Measurements from ENCODE around the gene OSCAR. TPM values are rescaled to one million over a fixed set of nuclear protein-coding genes. Genes with fewer than 3 reads are reported as not detected.
A peak's percentile ranks its signal among the peaks of the same experiment; 100 is the strongest.
"Not testable (repeated sequence)": the region's sequence is repeated elsewhere in the genome, so short reads cannot be mapped to it uniquely, and the experiment has no call there.

The OSCAR gene
- total RNA-seq, 1 donor from 2014 or later: not detected

DNA sequence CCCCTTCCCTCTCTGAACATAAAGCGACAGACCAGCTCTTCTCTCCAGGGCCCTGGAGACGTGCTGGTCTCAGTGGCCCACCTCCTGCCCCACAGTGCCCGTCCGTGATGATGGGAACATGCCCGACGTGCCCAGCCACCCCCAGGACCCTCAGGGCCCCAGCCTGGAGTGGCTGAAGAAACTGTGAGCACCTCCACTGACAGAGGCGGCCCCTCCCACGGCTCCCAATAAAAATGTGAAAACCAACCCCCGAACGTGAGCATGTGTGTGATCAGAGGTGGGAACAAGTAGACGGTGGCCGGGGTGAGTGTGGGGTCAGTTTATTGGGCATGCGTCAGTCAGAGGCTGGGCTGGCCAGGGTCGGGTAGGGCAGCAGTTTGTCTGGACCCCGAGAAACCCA lies 6.1 kb upstream of the OSCAR start:
- TF ChIP-seq, protein P1, sequence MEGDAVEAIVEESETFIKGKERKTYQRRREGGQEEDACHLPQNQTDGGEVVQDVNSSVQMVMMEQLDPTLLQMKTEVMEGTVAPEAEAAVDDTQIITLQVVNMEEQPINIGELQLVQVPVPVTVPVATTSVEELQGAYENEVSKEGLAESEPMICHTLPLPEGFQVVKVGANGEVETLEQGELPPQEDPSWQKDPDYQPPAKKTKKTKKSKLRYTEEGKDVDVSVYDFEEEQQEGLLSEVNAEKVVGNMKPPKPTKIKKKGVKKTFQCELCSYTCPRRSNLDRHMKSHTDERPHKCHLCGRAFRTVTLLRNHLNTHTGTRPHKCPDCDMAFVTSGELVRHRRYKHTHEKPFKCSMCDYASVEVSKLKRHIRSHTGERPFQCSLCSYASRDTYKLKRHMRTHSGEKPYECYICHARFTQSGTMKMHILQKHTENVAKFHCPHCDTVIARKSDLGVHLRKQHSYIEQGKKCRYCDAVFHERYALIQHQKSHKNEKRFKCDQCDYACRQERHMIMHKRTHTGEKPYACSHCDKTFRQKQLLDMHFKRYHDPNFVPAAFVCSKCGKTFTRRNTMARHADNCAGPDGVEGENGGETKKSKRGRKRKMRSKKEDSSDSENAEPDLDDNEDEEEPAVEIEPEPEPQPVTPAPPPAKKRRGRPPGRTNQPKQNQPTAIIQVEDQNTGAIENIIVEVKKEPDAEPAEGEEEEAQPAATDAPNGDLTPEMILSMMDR (IDR thresholded peaks at IDR 0.05; ENCODE audit: unreplicated experiment): no peak
- no peaks in the 10 kb centered on the region for H3K27me3 Mint-ChIP-seq (ENCODE audit: low read depth)
- DNase-seq (ENCODE audit: low spot score in 2 of 2, unreplicated experiment in 2 of 2): no peak
- H3K9me3 Mint-ChIP-seq: no peaks in the 10 kb centered on the region
- H3K36me3 Mint-ChIP-seq: peaks cover 19% of the 10 kb centered on the region
- peaks cover 9% of the 10 kb centered on the region for H3K4me1 Mint-ChIP-seq
- no peak overlapping the region for H3K4me3 Mint-ChIP-seq
- H3K27ac Mint-ChIP-seq: no peak overlapping the region

DNA sequence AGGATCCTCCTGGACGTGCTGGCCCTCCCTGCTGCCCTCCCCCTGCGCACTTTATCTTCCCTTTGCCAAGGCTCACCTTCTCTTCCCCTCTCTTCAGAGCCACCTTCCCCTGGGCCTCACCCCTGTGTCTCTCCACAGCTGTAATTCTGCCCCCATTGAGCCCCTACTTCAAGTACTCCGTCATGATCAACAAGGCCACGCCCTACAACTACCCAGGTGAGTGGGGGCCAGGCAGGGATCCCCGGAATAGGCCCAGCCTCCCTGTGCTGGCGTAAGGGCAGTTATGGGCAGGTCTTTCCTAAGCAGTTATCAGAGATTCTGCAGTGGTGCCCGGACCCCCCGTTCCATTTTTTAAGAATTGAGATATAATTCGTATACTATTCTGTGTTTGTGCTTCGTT lies 5.2 kb upstream of the OSCAR start:
- TF ChIP-seq, protein P1 (IDR thresholded peaks at IDR 0.05; ENCODE audit: unreplicated experiment): no peak
- no peaks in the 10 kb centered on the region for H3K27me3 Mint-ChIP-seq (ENCODE audit: low read depth)
- H3K36me3 Mint-ChIP-seq: peaks cover 17% of the 10 kb centered on the region
- H3K4me1 Mint-ChIP-seq: peaks cover 9% of the 10 kb centered on the region
- H3K27ac Mint-ChIP-seq: no peak overlapping the region
- DNase-seq (ENCODE audit: low spot score in 2 of 2, unreplicated experiment in 2 of 2): no peak
- no peaks in the 10 kb centered on the region for H3K9me3 Mint-ChIP-seq
- no peak overlapping the region for H3K4me3 Mint-ChIP-seq

DNA sequence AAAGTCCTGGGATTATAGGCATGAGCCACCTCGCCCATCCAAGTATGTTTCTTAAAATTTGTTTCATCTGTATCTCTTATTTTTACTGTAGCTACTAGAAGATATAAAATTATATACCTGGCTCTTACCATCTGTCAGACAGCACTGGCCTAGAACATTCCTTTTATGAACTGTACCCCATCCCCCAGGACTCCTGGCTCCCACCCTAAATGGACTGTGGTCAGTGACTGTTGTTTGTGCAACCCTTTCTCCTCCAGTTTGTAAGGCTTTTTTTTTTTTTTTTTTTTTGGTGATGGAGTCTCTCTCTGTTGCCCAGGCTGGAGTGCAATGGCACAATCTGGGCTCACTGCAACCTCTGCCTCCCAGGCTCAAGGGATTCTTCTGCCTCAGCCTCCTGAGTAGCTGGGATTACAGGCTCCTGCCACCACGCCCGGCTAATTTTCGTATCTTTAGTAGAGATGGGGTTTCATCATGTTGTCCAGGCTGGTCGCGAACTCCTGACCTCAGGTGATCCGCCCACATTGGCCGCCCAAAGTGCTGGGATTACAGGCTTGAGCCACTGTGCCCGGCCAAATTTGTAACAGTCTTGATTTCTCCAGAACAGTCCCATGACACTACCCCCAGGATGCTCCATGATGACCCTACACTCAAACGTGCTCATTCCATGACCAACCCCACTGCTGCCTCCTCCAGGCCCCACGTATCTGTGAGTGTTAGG lies 4.6 kb upstream of the OSCAR start:
- peaks cover 15% of the 10 kb centered on the region for H3K36me3 Mint-ChIP-seq
- peaks cover 9% of the 10 kb centered on the region for H3K4me1 Mint-ChIP-seq
- DNase-seq (ENCODE audit: low spot score in 2 of 2, unreplicated experiment in 2 of 2): no peak
- H3K27me3 Mint-ChIP-seq (ENCODE audit: low read depth): no peaks in the 10 kb centered on the region
- TF ChIP-seq, protein P1 (IDR thresholded peaks at IDR 0.05; ENCODE audit: unreplicated experiment): no peak
- H3K4me3 Mint-ChIP-seq: peak overlapping the region; percentile 99
- H3K27ac Mint-ChIP-seq: no peak overlapping the region
- H3K9me3 Mint-ChIP-seq: no peaks in the 10 kb centered on the region

DNA sequence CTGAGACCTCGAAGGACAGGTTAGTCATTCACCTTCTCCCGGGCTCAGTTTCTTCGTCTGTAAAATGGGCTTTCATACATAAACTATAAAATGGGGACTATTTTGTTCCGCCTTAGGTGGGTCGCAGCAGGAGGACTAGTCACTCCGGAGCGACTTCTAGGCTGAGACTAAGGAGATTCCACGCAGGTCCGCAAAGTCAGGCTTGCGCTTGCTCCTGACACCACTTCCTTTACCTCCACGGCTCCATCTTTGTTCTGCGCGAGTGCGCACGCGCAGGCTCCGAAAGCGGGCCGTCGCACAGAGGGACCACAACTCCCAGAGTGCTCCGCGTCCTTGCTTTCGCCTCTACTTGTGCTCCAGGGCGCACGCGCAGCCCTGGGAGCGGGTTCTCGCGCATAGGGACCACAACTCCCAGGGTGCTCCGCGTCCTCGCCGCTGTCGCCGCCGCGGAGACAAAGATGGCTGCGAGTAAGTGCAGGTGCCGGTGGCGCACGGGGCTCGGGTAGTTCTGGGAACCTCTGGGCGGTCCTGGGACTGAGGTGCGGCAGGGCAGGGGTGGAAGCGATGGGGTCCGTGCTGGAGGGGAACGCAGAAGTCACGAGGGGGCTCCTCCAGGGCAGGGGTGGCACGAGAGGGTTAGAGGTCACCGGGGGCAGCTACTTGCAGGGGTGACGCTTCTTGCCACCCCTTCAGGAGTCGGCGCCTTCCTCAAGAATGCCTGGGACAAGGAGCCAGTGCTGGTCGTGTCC lies 2.0 kb upstream of the OSCAR start, which contains the start of gene NDUFA3:
Gene NDUFA3 (plus strand): TSS at position 435 of the 749 bp plus-strand sequence. CDS start 24 bp downstream, at position 459.
- DNase-seq (ENCODE audit: low spot score in 2 of 2, unreplicated experiment in 2 of 2): peak; percentile 96 to 97
- H3K27me3 Mint-ChIP-seq (ENCODE audit: low read depth): peaks cover 6% of the 10 kb centered on the region
- peak within 1 kb of the TSS; percentile 99 for H3K4me3 Mint-ChIP-seq
- TF ChIP-seq, protein P1 (IDR thresholded peaks at IDR 0.05; ENCODE audit: unreplicated experiment): no peak
- no peaks in the 10 kb centered on the region for H3K9me3 Mint-ChIP-seq
- peak within 1 kb of the TSS; percentile 90 for H3K27ac Mint-ChIP-seq
- H3K36me3 Mint-ChIP-seq: peaks cover 15% of the 10 kb centered on the region
- peaks cover 9% of the 10 kb centered on the region for H3K4me1 Mint-ChIP-seq

DNA sequence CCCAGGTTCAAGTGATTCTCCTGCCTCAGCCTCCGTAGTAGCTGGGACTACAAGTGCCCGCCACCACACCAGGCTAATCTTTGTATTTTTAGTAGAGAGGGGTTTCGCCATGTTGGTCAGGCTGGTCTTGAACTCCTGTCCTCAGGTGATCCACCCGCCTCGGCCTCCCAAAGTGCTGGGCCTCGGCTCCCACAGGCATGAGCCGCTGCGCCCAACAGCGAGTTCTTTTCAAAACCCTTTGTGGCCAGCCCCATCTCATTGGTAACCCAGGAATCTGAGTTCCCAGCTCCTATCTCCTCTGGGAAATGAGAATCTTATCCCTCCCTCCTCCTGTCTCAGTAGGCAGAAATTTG lies 724 bp downstream of the OSCAR start:
- not testable (repeated sequence) for H3K9me3 Mint-ChIP-seq; H3K36me3 Mint-ChIP-seq; DNase-seq (ENCODE audit: low spot score in 2 of 2, unreplicated experiment in 2 of 2); H3K4me3 Mint-ChIP-seq; H3K27ac Mint-ChIP-seq
- Mint-ChIP-seq H3K4me1 (peaks cover 12% of the 10 kb centered on the region), H3K27me3 (ENCODE audit: low read depth) (peaks cover 27% of the 10 kb centered on the region)

Data from mesothelial cell of epicardium (in vitro differentiated cells).